Tibial nerve (tissue), 4 donors: Measurements from ENCODE around the gene ALAD. TPM values are rescaled to one million over a fixed set of nuclear protein-coding genes. Genes with fewer than 3 reads are reported as not detected.
"Not testable (repeated sequence)": the region's sequence is repeated elsewhere in the genome, so short reads cannot be mapped to it uniquely, and the experiment has no call there.

Source experiments
- DNase-seq, 2 donors: peaks; one replicate each; pipeline ENCODE4 v3.0.0-alpha.2; 2019; ENCODE audit warnings: low spot score in 2 of 2
- H3K27ac ChIP-seq, 4 donors: fragments of 200-600 bp; sonication (generic) in 3 of 4; one replicate each; pipeline ENCODE4 v1.5.1; 2017 to 2019; ENCODE audit warnings: mild to moderate bottlenecking in 1 of 4
- H3K27me3 ChIP-seq, 2 donors: fragments of 200-600 bp; sonication (generic) in 1 of 2; one replicate each; pipeline versions ENCODE4 v1.5.1 to v1.6.0; 2017 to 2019
- H3K36me3 ChIP-seq, 3 donors: fragments of 200-600 bp; sonication (generic); one replicate each; pipeline ENCODE4 v1.5.1; 2018 to 2019
- H3K4me1 ChIP-seq, 4 donors: fragments of 200-600 bp; sonication (generic) in 3 of 4; one replicate each; pipeline ENCODE4 v1.5.1; 2017 to 2019
- H3K4me3 ChIP-seq, 4 donors: fragments of 200-600 bp; sonication (generic) in 3 of 4; one replicate each; pipeline ENCODE4 v1.5.1; 2017 to 2019; ENCODE audit warnings: mild to moderate bottlenecking in 1 of 4, moderate library complexity in 1 of 4
- H3K9me3 ChIP-seq, 4 donors: fragments of 200-600 bp; sonication (generic) in 3 of 4; one replicate each; pipeline ENCODE4 v1.5.1; 2017 to 2019
- CTCF ChIP-seq, 5 experiments: fragments of 200-600 bp in 3 of 5; fragments of 450-650 bp in 2 of 5; sonication (generic) in 3 of 5; IDR thresholded peaks; one replicate each; pipeline ENCODE4 v1.5.1; 2016 to 2019; ENCODE audit warnings: antibody characterized with exemption in 5 of 5, mild to moderate bottlenecking in 3 of 5, moderate library complexity in 2 of 5
- EP300 ChIP-seq, 2 donors: sonication (generic); formaldehyde crosslinking; IDR thresholded peaks; one replicate each; pipeline ENCODE4 v1.6.1; 2017; ENCODE audit warnings: antibody characterized with exemption in 2 of 2, mild to moderate bottlenecking in 1 of 2
- POLR2A ChIP-seq, 2 donors: fragments of 450-650 bp; IDR thresholded peaks; one replicate each; pipeline ENCODE4 v1.6.1; 2017; ENCODE audit warnings: antibody characterized with exemption in 2 of 2, mild to moderate bottlenecking in 2 of 2, moderate library complexity in 2 of 2
- WGBS, 2 donors: methylation state at CpG; one replicate each; pipeline ENCODE4 v1.1.5; 2018; 5-methylcytosine and 5-hydroxymethylcytosine counted together
- total RNA-seq, 4 donors: library from RNA; depleted of rRNA; stranded (reverse); fragments of >200 nt; gene quantifications; one replicate each; pipeline ENCODE4 v1.1.0, GENCODE V29; 2016

Gene ALAD
- total RNA-seq, 4 donors from 2014 or later, result 36.3 to 80.4 (median 46.8) TPM

GRCh38 chr9:113372059-113372458 is 29.0 kb downstream of the ALAD start:
- Histone ChIP-seq H3K27ac (no peak overlapping the region), H3K4me3 (no peak overlapping the region), H3K36me3 (peaks cover 0 to 27% (median 9%) of the 10 kb centered on the region in 3 donors), H3K9me3 (no peaks in the 10 kb centered on the region), H3K4me1 (peaks cover 0 to 12% (median 7%) of the 10 kb centered on the region in 4 donors), H3K27me3 (no peaks in the 10 kb centered on the region)
- DNase-seq, result no peak
- TF ChIP-seq CTCF (IDR thresholded peaks at IDR 0.05), result no peak
- TF ChIP-seq POLR2A (IDR thresholded peaks at IDR 0.05), result no peak
- TF ChIP-seq EP300 (IDR thresholded peaks at IDR 0.05), result no peak
- 84% methylated on average over 5 of the region's 5 CpGs for WGBS, 2 donors

- H3K4me1 ChIP-seq, result peaks cover 0 to 6% (median 4%) of the 10 kb centered on the region in 4 donors
- no peak for TF ChIP-seq EP300 (IDR thresholded peaks at IDR 0.05)
- TF ChIP-seq POLR2A (IDR thresholded peaks at IDR 0.05), result no peak
- TF ChIP-seq CTCF (IDR thresholded peaks at IDR 0.05), result no peak
- H3K9me3 ChIP-seq, result no peaks in the 10 kb centered on the region
- DNase-seq, result no peak
- H3K27me3 ChIP-seq, result no peaks in the 10 kb centered on the region
- H3K36me3 ChIP-seq, result peaks cover 0 to 27% (median 9%) of the 10 kb centered on the region in 3 donors
- 83 to 85% methylated on average over 6 to 8 of the region's 8 CpGs for WGBS, 2 donors
- no peak overlapping the region for H3K27ac ChIP-seq
- H3K4me3 ChIP-seq, result no peak overlapping the region
These were observed 30.2 kb downstream of the ALAD start for GRCh38 chr9:113370806-113371325.

- Histone ChIP-seq H3K27ac (no peak overlapping the region), H3K4me1 (no peaks in the 10 kb centered on the region), H3K36me3 (peaks cover 0 to 24% (median 9%) of the 10 kb centered on the region in 3 donors), H3K4me3 (no peak overlapping the region), H3K27me3 (no peaks in the 10 kb centered on the region), H3K9me3 (no peaks in the 10 kb centered on the region)
- DNase-seq, result no peak
- TF ChIP-seq POLR2A (IDR thresholded peaks at IDR 0.05), result no peak
- TF ChIP-seq EP300 (IDR thresholded peaks at IDR 0.05), result no peak
- TF ChIP-seq CTCF (IDR thresholded peaks at IDR 0.05), result no peak
- WGBS, 2 donors, result 78 to 79% methylated on average over 9 to 11 of the region's 11 CpGs
These were observed 31.3 kb downstream of the ALAD start for GRCh38 chr9:113369855-113370140.

GRCh38 chr9:113368982-113369854 is 31.9 kb downstream of the ALAD start:
- Histone ChIP-seq H3K9me3 (no peaks in the 10 kb centered on the region), H3K36me3 (peaks cover 0 to 18% (median 9%) of the 10 kb centered on the region in 3 donors), H3K27ac (no peak overlapping the region), H3K27me3 (no peaks in the 10 kb centered on the region), H3K4me1 (no peaks in the 10 kb centered on the region), H3K4me3 (no peak overlapping the region)
- 77 to 85% methylated on average over 9 to 13 of the region's 13 CpGs for WGBS, 2 donors
- DNase-seq, result no peak
- TF ChIP-seq EP300 (IDR thresholded peaks at IDR 0.05) (no peak), CTCF (IDR thresholded peaks at IDR 0.05) (no peak), POLR2A (IDR thresholded peaks at IDR 0.05) (no peak)

- WGBS, 2 donors, result 83 to 84% methylated on average over 5 of the region's 5 CpGs
- no peaks in the 10 kb centered on the region for H3K9me3 ChIP-seq
- H3K27ac ChIP-seq, result no peak overlapping the region
- no peak overlapping the region for H3K4me3 ChIP-seq
- H3K27me3 ChIP-seq, result no peaks in the 10 kb centered on the region
- no peak for DNase-seq
- peaks cover 0 to 11% (median 3%) of the 10 kb centered on the region in 3 donors for H3K36me3 ChIP-seq
- TF ChIP-seq EP300 (IDR thresholded peaks at IDR 0.05), result no peak
- TF ChIP-seq POLR2A (IDR thresholded peaks at IDR 0.05), result no peak
- TF ChIP-seq CTCF (IDR thresholded peaks at IDR 0.05), result no peak
- no peaks in the 10 kb centered on the region for H3K4me1 ChIP-seq
These were observed 32.6 kb downstream of the ALAD start for GRCh38 chr9:113368348-113368981.

GRCh38 chr9:113365652-113366051 is 35.4 kb downstream of the ALAD start:
- 82 to 88% methylated on average over 3 of the region's 3 CpGs for WGBS, 2 donors
- not testable (repeated sequence) for H3K4me1 ChIP-seq, H3K9me3 ChIP-seq, H3K4me3 ChIP-seq, H3K27ac ChIP-seq, DNase-seq, H3K36me3 ChIP-seq, H3K27me3 ChIP-seq
